HG03039 (cell line): Measurements from ENCODE around the gene NSMCE1.

Source experiments
- ATAC-seq: cut with Tn5 transposase; IDR thresholded peaks from one replicate; pipeline ENCODE4 v1.9.1; 2021; ENCODE audit warnings: mild to moderate bottlenecking, moderate library complexity; ENCODE audit not compliant: unreplicated experiment

NSMCE1 gene

GRCh38 chr16:27232901-27233625 is 35.5 kb downstream of the NSMCE1 start:
- no peak for ATAC-seq

- peak; percentile 53 for ATAC-seq
Measured at GRCh38 chr16:27232061-27232900, 36.3 kb downstream of the NSMCE1 start.

GRCh38 chr16:27231692-27232060 is 36.9 kb downstream of the NSMCE1 start:
- no peak for ATAC-seq

GRCh38 chr16:27230562-27231001 is 38.0 kb downstream of the NSMCE1 start:
- ATAC-seq: no peak

- no peak for ATAC-seq
Measured at GRCh38 chr16:27229891-27230470, 38.6 kb downstream of the NSMCE1 start.

- no peak for ATAC-seq
Measured at GRCh38 chr16:27228621-27229501, 39.7 kb downstream of the NSMCE1 start.

GRCh38 chr16:27228045-27228444 is 40.5 kb downstream of the NSMCE1 start:
- ATAC-seq: no peak

GRCh38 chr16:27226976-27227705 is 41.4 kb downstream of the NSMCE1 start:
- ATAC-seq: no peak

GRCh38 chr16:27226476-27226875 is 42.1 kb downstream of the NSMCE1 start:
- no peak for ATAC-seq

GRCh38 chr16:27225536-27226360 is 42.8 kb downstream of the NSMCE1 start:
- ATAC-seq: no peak

GRCh38 chr16:27224741-27225300 is 43.8 kb downstream of the NSMCE1 start:
- ATAC-seq: no peak

GRCh38 chr16:27224271-27224737 is 44.3 kb downstream of the NSMCE1 start:
- ATAC-seq: no peak

GRCh38 chr16:27223701-27224100 is 44.9 kb downstream of the NSMCE1 start:
- no peak for ATAC-seq

- ATAC-seq: no peak
Measured at GRCh38 chr16:27223226-27223610, 45.4 kb downstream of the NSMCE1 start.

- ATAC-seq: no peak
Measured at GRCh38 chr16:27222249-27223225, 46.0 kb downstream of the NSMCE1 start.

GRCh38 chr16:27221576-27222248 is 46.9 kb downstream of the NSMCE1 start:
- ATAC-seq: no peak

GRCh38 chr16:27220991-27221390 is 47.6 kb downstream of the NSMCE1 start:
- ATAC-seq: no peak
